IPS-11a (cell line): Measurements from ENCODE around the gene SNED1.
"Not testable (repeated sequence)": the region's sequence is repeated elsewhere in the genome, so short reads cannot be mapped to it uniquely, and the experiment has no call there.

Experiments
- H3K4me3 ChIP-seq: one replicate; pipeline ENCODE4 v1.5.1; 2013; ENCODE audit warnings: low read depth, low read length, control low read depth

The SNED1 gene

GRCh38 chr2:241104611-241105010 is 106.2 kb downstream of the SNED1 start:
- H3K4me3 ChIP-seq, result not testable (repeated sequence)

GRCh38 chr2:241105641-241106040 is 107.2 kb downstream of the SNED1 start:
- no peak overlapping the region for H3K4me3 ChIP-seq

GRCh38 chr2:241107031-241107783 is 108.8 kb downstream of the SNED1 start:
- no peak overlapping the region for H3K4me3 ChIP-seq

- no peak overlapping the region for H3K4me3 ChIP-seq
These were observed 110.1 kb downstream of the SNED1 start for GRCh38 chr2:241108271-241109209.

GRCh38 chr2:241109210-241110088 is 111.0 kb downstream of the SNED1 start:
- no peak overlapping the region for H3K4me3 ChIP-seq

- no peak overlapping the region for H3K4me3 ChIP-seq
These were observed 111.7 kb downstream of the SNED1 start for GRCh38 chr2:241110089-241110606.

GRCh38 chr2:241110607-241111439 is 112.4 kb downstream of the SNED1 start:
- no peak overlapping the region for H3K4me3 ChIP-seq

- no peak overlapping the region for H3K4me3 ChIP-seq
These were observed 113.0 kb downstream of the SNED1 start for GRCh38 chr2:241111440-241111805.

GRCh38 chr2:241112046-241112445 is 113.6 kb downstream of the SNED1 start:
- no peak overlapping the region for H3K4me3 ChIP-seq

GRCh38 chr2:241112592-241112991 is 114.2 kb downstream of the SNED1 start:
- H3K4me3 ChIP-seq, result no peak overlapping the region

- H3K4me3 ChIP-seq, result no peak overlapping the region
These were observed 116.4 kb downstream of the SNED1 start for GRCh38 chr2:241114836-241115235.

GRCh38 chr2:241115361-241115760 is 116.9 kb downstream of the SNED1 start:
- no peak overlapping the region for H3K4me3 ChIP-seq

- H3K4me3 ChIP-seq, result no peak overlapping the region
These were observed 118.5 kb downstream of the SNED1 start for GRCh38 chr2:241116606-241117560.

GRCh38 chr2:241118737-241119505 is 120.5 kb downstream of the SNED1 start:
- H3K4me3 ChIP-seq, result no peak overlapping the region

GRCh38 chr2:241120440-241120839 is 122.0 kb downstream of the SNED1 start:
- no peak overlapping the region for H3K4me3 ChIP-seq

GRCh38 chr2:241121008-241121407 is 122.6 kb downstream of the SNED1 start:
- H3K4me3 ChIP-seq, result no peak overlapping the region

- H3K4me3 ChIP-seq, result no peak overlapping the region
These were observed 124.1 kb downstream of the SNED1 start for GRCh38 chr2:241122376-241123002.
